ENCODE results near the gene ZFAND2B.

GRCh38 chr2:219248845-219249202, 42.2 kb downstream of the ZFAND2B start:
- TF ChIP-seq, protein P1, sequence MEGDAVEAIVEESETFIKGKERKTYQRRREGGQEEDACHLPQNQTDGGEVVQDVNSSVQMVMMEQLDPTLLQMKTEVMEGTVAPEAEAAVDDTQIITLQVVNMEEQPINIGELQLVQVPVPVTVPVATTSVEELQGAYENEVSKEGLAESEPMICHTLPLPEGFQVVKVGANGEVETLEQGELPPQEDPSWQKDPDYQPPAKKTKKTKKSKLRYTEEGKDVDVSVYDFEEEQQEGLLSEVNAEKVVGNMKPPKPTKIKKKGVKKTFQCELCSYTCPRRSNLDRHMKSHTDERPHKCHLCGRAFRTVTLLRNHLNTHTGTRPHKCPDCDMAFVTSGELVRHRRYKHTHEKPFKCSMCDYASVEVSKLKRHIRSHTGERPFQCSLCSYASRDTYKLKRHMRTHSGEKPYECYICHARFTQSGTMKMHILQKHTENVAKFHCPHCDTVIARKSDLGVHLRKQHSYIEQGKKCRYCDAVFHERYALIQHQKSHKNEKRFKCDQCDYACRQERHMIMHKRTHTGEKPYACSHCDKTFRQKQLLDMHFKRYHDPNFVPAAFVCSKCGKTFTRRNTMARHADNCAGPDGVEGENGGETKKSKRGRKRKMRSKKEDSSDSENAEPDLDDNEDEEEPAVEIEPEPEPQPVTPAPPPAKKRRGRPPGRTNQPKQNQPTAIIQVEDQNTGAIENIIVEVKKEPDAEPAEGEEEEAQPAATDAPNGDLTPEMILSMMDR (conservative IDR thresholded peaks at IDR 0.05; ENCODE audit: low read depth, low read length): no peak
- TF ChIP-seq EZH2 (IDR thresholded peaks at IDR 0.05; ENCODE audit: low read length, unreplicated experiment): no peak
- no peak for TF ChIP-seq EZH2phosphoT487 (IDR thresholded peaks at IDR 0.05; ENCODE audit: borderline replicate concordance, low read length)
